HG02943 (cell line): ENCODE measurements around the gene SPIN3.
"Not testable (repeated sequence)": the region's sequence is repeated elsewhere in the genome, so short reads cannot be mapped to it uniquely, and the experiment has no call there.

ENCODE experiments used
- ATAC-seq: cut with Tn5 transposase; IDR thresholded peaks from one replicate; pipeline ENCODE4 v1.9.1; 2021; ENCODE audit warnings: mild to moderate bottlenecking, low read depth, moderate library complexity; ENCODE audit not compliant: unreplicated experiment

SPIN3 gene

DNA sequence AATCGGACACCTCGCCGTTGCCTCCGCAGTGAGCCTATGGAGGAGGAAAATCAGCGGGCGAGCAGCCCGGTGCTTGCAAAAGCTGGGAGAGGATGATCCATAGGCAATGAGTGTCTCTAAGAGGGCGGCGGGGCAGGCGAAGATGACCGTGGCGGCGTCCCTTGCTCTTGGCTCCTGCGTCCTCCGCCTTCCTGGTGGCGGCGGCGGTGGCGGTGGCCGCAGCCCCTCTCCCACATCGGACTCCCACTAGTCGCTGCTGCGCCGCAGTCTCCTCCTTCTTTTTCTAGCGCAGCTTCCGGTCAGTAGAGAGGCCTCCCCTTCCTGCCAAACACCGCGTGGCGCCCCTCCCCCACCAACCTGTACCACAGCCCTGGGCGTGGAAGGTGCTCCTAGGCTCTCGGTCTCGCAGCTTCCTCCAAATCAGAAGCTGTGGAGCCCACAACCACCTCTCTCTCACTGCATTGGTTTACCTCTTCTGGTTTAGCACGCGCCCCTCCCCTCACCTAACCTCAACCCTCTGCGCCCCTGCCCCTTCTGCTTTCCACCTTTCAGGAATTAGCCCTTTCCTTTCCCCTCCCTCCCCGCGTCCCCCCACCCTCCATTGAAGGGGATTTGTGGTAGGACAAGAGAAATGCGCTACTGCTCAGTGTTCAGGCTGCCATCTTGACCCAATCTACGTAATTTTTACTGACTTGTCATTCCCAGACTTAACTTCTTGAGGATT, at the start of gene SPIN3:
TSS of gene SPIN3 (minus strand) at position 271 of the 724 bp plus-strand sequence. CDS start 594 bp downstream, outside the sequence.
- ATAC-seq: peak; percentile 97

DNA sequence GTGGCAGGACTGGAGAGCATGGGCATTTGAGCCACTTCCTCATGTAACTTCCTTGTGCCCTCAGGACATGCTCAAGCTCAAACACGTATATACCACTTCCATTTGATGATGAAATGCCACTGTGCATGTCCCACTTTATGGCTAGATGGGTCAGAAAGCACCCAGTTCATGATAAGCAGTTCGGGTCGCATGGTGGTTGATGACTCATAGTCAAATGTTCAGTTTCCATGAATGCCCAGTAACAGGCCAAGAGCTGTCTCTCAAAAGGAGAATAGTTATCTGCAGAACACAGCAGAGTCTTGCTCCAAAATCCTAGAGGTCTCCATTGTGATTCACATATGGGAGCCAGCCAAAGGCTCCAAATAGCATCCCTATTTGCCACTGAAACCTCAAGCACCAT, 48.9 kb upstream of the SPIN3 start:
- no peak for ATAC-seq

DNA sequence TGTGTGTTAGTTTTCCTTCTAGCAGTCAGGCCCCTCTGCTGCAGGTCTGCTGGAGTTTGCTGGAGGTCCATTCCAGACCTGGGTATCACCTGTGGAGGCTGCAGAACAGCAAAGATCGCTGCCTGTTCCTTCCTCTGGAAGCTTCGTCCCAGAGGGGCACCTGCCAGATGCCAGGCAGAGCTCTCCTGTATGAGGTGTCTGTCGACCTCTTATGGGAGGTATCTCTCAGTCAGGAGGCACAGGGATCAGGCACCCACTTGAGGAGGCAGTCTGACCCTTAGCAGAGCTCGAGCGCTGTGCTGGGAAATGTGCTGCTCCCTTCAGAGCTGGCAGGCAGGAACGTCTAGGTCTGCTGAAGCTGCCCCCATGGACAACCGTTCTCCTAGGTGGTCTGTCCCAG, 41.9 kb upstream of the SPIN3 start:
- ATAC-seq: not testable (repeated sequence)

DNA sequence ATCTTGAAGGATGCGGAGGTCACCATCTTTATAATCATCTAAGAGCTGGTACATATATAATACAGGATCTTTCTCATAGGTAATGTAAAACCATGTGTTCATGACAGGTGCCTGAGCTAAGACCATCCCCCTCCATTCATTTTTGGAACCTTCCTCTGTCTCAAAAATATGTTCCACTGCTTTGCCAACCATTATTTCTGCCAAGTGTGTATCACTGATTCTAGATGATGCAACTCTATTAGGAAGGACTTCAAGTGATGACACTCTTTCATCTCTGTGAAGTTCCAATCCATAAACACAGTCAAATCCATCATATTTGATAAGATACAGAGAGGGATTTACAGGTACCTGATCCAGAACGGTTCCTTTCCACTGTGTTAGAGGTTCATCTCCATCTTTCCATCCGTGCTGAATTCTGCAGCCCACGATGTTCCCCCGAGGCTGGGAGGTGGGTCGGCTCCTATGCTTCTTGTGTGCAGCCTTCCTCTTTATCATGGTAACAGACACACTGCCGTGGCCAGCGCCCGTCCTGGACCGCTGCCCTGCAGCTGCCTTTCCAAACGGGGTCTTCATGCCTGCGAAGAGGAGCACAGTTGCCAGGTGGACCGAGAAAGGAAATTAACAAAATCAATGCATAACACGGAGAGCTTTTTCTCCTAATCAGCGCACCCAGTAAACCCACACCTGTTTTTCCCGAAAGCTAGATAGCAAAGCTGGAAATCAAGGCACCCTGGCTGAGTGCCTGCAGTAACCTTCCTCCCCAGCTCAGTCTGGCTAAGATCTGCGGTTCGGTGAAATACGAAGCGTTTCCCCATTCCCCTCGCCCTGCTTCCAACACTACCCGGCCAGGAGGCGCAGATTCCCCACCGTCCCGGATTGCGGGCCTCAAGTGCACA, 718 bp downstream of the SPIN3 start:
- ATAC-seq: peak; percentile 17

DNA sequence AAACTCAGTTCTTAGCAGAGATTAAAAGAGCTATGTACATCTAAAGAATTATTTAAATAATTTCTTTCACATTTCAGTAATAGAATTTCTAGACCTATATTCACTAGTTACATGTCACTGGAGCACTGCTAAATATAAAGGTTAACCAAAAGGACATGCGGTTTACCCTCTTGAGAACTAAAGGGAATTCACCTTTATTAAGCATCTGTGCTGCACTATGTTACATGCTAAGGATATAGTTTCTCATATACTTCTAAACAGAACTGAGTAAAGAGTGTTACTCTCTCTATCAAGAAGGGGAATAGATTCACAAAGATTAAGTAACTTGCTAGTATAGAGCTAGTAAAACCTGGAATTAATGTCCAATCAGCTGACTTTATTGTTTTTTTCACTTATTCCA, 7.6 kb downstream of the SPIN3 start:
- ATAC-seq: no peak

DNA sequence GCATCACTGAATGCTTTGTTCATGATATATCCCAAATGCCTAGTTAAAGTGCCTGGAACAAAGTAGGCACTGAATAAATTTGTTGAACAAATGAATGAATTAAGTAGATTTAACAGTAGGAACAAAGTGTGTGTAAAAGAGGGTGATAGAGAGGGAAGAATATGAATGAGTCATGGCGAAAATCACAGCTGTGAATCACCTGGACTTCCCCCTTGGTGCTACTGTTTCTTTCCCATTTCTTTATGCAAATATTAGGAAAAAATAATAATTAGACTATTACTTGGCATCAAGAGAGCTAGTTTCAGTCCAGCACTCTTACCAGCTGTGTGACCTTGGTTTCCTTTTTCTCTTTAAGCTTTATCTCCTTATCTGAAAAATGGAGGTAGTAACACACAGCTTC, 9.2 kb downstream of the SPIN3 start:
- no peak for ATAC-seq

DNA sequence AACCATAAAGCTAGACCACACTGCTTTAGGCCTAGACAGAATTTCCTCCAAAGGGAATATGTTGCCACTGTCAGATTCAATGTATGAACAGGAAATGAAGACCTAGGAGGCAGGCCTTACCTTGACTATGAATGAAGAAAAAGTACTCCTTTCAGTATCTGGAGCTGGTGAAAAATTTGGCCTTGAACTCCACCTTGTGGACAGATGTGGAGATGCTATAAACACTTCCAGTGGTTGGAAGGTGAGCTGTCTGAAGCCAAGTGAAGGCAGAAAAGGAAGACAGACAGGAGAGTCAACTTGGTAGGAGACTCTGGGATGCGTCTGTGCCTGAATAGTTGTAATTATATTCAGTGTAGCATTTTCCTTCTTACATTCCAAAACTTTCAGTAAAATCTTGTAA, 17.2 kb downstream of the SPIN3 start:
- peak; percentile 91 for ATAC-seq

DNA sequence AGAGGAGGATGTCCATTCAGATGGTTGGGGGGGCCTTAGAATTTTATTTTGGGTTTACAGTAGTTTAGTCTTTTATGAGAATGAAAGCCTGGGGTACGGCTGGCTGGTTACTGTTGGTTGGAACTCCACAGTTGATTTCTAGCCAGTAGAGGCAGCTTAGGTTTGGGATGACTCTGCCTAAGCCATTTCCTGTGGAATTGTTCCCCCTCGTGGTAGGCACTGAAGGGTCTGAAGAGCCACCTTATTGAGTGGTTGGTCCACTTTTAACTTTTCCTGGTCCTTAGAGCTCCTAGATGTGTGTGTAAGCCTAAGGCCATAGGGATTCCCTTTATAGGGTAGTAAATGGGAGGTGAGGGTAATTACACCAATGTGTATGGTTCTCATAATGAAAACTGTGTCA, 19.7 kb downstream of the SPIN3 start:
- ATAC-seq: no peak

DNA sequence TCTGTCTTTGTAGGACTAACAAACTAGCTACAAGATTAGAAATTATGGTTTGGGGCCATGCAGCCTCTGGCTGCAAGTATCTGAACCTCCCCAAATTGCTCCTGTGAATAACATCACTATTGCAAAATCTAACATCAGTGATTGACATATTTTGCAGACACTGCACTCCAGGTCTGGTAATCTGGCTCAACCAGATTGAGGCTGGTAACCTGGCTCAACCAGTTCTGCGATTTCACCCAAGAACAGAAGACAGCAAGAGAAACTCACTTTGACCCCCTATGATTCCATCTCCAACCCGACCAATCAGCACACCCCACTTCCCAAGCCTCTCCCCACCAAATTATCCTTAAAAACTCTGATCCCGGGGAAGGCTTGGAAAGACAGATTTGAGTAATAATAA, 20.9 kb downstream of the SPIN3 start:
- no peak for ATAC-seq

DNA sequence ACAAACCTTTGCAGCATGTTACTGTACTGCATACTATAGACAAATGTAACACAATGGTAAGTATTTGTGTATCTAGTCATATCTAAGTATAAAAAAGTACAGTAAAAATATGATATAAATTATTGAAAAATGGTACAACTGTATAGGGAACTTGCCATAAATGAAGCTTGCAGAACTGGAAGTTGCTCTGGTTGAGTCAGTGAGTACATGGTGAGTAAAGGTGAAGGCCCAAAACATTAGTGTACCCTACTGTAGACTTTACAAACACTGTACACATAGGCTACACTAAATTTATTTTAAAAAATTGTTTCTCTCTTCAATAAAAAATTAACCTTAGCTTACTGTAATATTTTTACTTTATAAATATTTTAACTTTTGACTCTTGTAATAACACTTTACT, 25.8 kb downstream of the SPIN3 start:
- ATAC-seq: no peak

DNA sequence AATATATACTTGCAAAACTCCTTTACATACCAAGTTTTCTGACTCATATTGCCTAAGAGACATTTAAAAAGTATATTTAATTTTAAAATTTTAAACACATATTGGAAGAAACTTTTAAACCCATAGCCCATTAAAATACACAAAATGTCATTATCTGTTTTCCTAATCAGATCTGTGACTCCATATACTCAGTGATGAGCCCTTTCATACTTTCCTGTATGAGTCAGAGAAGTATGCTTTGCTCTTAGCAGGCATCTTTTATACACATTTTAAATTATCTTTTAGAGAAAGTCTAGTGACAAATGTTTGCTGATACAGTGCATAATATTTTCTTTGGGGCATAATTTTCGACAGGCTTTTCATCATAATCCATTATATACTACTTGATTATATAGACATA, 26.4 kb downstream of the SPIN3 start:
- ATAC-seq: no peak

DNA sequence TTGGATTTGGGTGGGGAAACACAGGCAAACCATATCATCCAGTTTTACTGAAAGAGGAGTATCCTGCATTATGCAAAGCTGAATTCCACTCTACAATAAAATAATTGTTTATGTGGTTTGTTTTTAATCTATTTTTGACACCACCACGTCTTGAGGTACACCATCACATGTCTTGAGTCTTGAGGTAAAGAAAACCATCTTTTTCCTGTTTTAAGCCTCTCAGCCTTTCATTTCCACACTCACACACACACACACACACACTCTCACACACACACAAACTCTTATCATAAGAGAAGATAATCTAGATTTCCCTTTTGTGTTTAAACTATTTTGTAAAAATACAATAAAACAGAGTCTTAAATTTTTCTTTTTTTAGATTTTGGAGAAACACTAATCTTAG, 32.0 kb downstream of the SPIN3 start:
- ATAC-seq: no peak

DNA sequence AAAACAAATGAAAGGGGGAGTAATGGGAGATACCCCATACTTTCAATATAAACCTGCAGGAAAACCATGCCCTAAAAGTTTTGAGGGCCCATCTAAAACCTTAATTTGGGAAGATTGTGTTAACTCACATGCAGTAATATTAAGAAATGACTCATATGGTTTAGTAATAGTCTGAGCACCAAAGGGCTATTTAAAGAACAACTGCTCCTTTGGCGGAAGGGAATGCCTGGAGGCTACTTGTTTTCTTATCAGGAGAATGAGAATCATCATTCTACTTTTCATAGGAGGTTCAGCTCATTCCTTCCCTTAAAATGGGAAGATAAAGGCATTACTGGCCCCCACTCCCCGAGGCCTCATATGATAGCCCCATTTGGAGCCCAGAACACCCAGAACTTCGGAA, 47.6 kb downstream of the SPIN3 start:
- no peak for ATAC-seq

DNA sequence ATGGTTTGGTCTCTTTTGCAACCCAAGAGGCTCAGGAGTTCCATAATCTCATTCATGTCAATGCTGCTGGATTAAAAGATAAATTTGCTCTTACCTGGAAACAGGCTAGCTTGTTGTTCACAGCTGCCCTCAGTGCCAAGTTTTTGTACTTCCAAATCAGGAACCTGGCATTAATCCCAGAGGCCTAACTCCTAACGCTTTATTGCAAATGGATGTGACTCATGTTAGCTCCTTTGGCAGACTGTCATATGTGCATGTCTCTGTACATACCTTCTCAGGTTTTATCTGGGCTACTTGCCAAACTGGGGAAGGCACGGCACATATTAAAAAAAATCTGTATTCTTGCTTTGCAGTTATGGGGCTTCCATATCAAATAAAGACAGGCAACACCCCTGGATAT, 49.1 kb downstream of the SPIN3 start:
- not testable (repeated sequence) for ATAC-seq

DNA sequence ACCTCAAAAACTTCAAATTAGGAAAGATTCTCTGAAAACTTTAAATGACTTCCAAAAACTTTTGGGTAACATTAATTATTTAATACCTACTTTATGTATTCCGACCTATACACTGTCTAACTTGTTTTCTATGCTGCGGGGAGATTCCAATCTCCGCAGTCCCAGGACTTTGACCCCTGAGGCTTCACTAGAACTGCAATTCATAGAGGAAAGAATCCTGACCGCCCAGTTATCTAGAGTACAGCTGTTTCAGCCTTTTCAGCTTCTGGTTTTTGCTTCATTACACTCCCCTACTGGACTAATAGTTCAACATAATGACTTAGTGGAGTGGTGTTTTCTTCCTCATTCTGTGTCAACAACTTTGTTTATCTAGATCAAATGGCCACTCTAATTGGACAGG, 50.1 kb downstream of the SPIN3 start:
- not testable (repeated sequence) for ATAC-seq

DNA sequence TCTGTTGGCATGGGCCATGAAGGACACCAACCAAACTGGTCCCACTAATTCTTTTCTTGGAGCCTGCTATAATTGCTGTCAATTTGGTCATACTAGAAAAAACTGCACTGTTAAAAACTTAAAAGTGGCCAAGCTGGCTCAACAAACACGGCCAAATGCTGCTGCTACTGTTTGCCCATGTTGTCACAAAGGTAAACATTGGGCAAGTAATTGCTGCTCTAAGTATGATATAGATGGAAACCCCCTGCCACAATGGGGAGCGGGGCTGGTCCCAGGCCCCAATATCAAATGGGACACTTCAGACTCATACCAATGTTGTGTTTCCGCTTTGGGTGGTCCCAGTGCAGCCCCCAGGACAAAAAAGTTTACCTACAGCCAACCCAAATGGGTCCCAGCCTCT, 52.1 kb downstream of the SPIN3 start:
- ATAC-seq: no peak
